A549 (cell line): Measurements from ENCODE around the gene PITPNM3. TPM values are rescaled to one million over a fixed set of nuclear protein-coding genes. Genes with fewer than 3 reads are reported as not detected.

Experiments used
- ATAC-seq, 2 experiments: fragments of 200-7000 bp in 1 of 2; fragments of >200 bp in 1 of 2; cut with Nextera tagmentation in 1 of 2; cut with Tn5 transposase in 1 of 2; 3 replicates each; pipeline versions ENCODE4 v1.8.0 to v1.9.1; 2018 to 2020; ENCODE audit warnings: mild to moderate bottlenecking in 1 of 2, moderate library complexity in 1 of 2
- CTCF ChIA-PET: fragments of 300-600 bp; sonication (Branson Sonifier 250); formaldehyde crosslinking; extraction: SDS; loops from one replicate; lab custom pipeline; 2021; ENCODE audit warnings: antibody characterized with exemption, inconsistent platforms; lab: Yijun Ruan, JAX
- POLR2A ChIA-PET: fragments of 350-600 bp; formaldehyde crosslinking; extraction: SDS; loops from one replicate; lab custom pipeline; 2021; ENCODE audit warnings: antibody characterized with exemption, inconsistent platforms; lab: Yijun Ruan, JAX
- DNase-seq, 2 experiments: peaks; one replicate each; pipeline versions ENCODE4 v3.0.0 to v3.0.0-alpha.2; 2011 to 2016; ENCODE audit warnings: low read depth in 1 of 2, low spot score in 1 of 2
- FAIRE-seq: peaks from 2 replicates; lab custom pipeline; 2011; peaks lifted over from hg19 to GRCh38; lab: Jason Lieb, UNC
- H3K27ac ChIP-seq, 2 experiments: fragments of >200 bp; sonication (Bioruptor Twin); formaldehyde crosslinking; 3 replicates each; pipeline ENCODE4 v1.5.1; 2016 to 2017
- H3K4me1 ChIP-seq: fragments of >200 bp; sonication (Bioruptor Twin); formaldehyde crosslinking; 3 replicates; pipeline ENCODE4 v1.6.1; 2016
- H3K4me2 ChIP-seq: fragments of >200 bp; sonication (Bioruptor Twin); formaldehyde crosslinking; 3 replicates; pipeline ENCODE4 v1.6.1; 2016
- H3K4me3 ChIP-seq: fragments of >200 bp; sonication (Bioruptor Twin); formaldehyde crosslinking; 3 replicates; pipeline ENCODE4 v1.5.1; 2016
- H3K9me3 ChIP-seq: fragments of >200 bp; sonication (Bioruptor Twin); formaldehyde crosslinking; 3 replicates; pipeline ENCODE4 v1.6.1; 2016
- CHD2 ChIP-seq: fragments of 150-350 bp; IDR thresholded peaks from 2 replicates; pipeline ENCODE4 v1.6.1; 2014; ENCODE audit warnings: low read length; ENCODE audit not compliant: partially characterized antibody
- CHD4 ChIP-seq: fragments of 200-600 bp; sonication (generic); IDR thresholded peaks from 2 replicates; pipeline ENCODE4 v1.6.1; 2016; ENCODE audit warnings: antibody characterized with exemption, mild to moderate bottlenecking, borderline replicate concordance
- EHMT2 ChIP-seq: fragments of 200-600 bp; sonication (generic); IDR thresholded peaks from 2 replicates; pipeline ENCODE4 v1.6.1; 2016; ENCODE audit warnings: antibody characterized with exemption, low read depth, mild to moderate bottlenecking, moderate library complexity
- ESRRA ChIP-seq: fragments of 150-350 bp; IDR thresholded peaks from 2 replicates; pipeline ENCODE4 v1.6.1; 2014; ENCODE audit warnings: mild to moderate bottlenecking, low read length, borderline replicate concordance
- FOSB ChIP-seq: fragments of 250-450 bp; sonication (Bioruptor Pico); IDR thresholded peaks from 2 replicates; pipeline ENCODE4 v1.5.0; 2020; ENCODE audit warnings: mild to moderate bottlenecking, moderate library complexity
- FOSL2 ChIP-seq, 2 experiments: fragments of 450-650 bp in 1 of 2; fragments of >200 bp in 1 of 2; sonication (Bioruptor Twin) in 1 of 2; formaldehyde crosslinking; IDR thresholded peaks; 2 replicates each; pipeline versions ENCODE4 v1.5.0 to v1.6.1; 2016 to 2020; ENCODE audit warnings: mild to moderate bottlenecking in 1 of 2, moderate library complexity in 1 of 2
- FOXS1 ChIP-seq: fragments of 250-450 bp; sonication (Bioruptor Pico); IDR thresholded peaks from 2 replicates; pipeline ENCODE4 v1.5.0; 2020; ENCODE audit warnings: mild to moderate bottlenecking, moderate library complexity
- HEYL ChIP-seq: fragments of 250-450 bp; sonication (Bioruptor Pico); IDR thresholded peaks from 2 replicates; pipeline ENCODE4 v1.8.0; 2021; ENCODE audit warnings: mild to moderate bottlenecking, moderate library complexity
- HOXA7 ChIP-seq: fragments of 250-450 bp; sonication (Bioruptor Pico); IDR thresholded peaks from 2 replicates; pipeline ENCODE4 v1.5.0; 2020; ENCODE audit warnings: mild to moderate bottlenecking, moderate library complexity
- NFE2L2 ChIP-seq: fragments of 150-350 bp; conservative IDR thresholded peaks from 2 replicates; pipeline ENCODE4 v1.6.1; 2014; ENCODE audit warnings: low read length
- NR3C1 ChIP-seq: fragments of >200 bp; sonication (Bioruptor Twin); formaldehyde crosslinking; IDR thresholded peaks from 3 replicates; pipeline ENCODE4 v1.6.1; 2017
- PHF8 ChIP-seq: fragments of 200-600 bp; sonication (generic); IDR thresholded peaks from 2 replicates; pipeline ENCODE4 v1.6.1; 2016; ENCODE audit warnings: low read depth, mild to moderate bottlenecking, antibody characterized with exemption, moderate library complexity, borderline replicate concordance
- POLR2AphosphoS2 ChIP-seq: conservative IDR thresholded peaks from 2 replicates; pipeline ENCODE4 v1.6.1; 2012; ENCODE audit warnings: low read length, improper control_type of control experiment, inconsistent platforms
- RCOR1 ChIP-seq: fragments of 150-350 bp; IDR thresholded peaks from 2 replicates; pipeline ENCODE4 v1.6.1; 2014; ENCODE audit warnings: antibody characterized with exemption, low read length, low read depth
- RFX5 ChIP-seq: fragments of 450-650 bp; IDR thresholded peaks from 2 replicates; pipeline ENCODE4 v1.7.1; 2014; ENCODE audit warnings: antibody characterized with exemption, mild to moderate bottlenecking, moderate library complexity
- RNF2 ChIP-seq: fragments of 200-600 bp; sonication (generic); IDR thresholded peaks from 2 replicates; pipeline ENCODE4 v1.6.1; 2016; ENCODE audit warnings: low read depth, mild to moderate bottlenecking, antibody characterized with exemption, moderate library complexity, borderline replicate concordance
- TP53 ChIP-seq: fragments of 250-450 bp; sonication (Bioruptor Pico); IDR thresholded peaks from 2 replicates; pipeline ENCODE4 v1.5.0; 2021; ENCODE audit warnings: mild to moderate bottlenecking, moderate library complexity
- ZC3H11A ChIP-seq: fragments of 450-650 bp; IDR thresholded peaks from 2 replicates; pipeline ENCODE4 v1.6.1; 2014; ENCODE audit warnings: antibody characterized with exemption, mild to moderate bottlenecking
- ZFP36 ChIP-seq: fragments of 450-650 bp; IDR thresholded peaks from 2 replicates; pipeline ENCODE4 v1.6.1; 2014; ENCODE audit warnings: borderline replicate concordance; ENCODE audit not compliant: partially characterized antibody
- ZSCAN20 ChIP-seq: fragments of 250-450 bp; sonication (Bioruptor Pico); IDR thresholded peaks from 2 replicates; pipeline ENCODE4 v1.8.0; 2022; ENCODE audit warnings: mild to moderate bottlenecking, moderate library complexity
- WGBS: methylation state at CpG from one replicate; pipeline ENCODE4 v1.1.6; 2017; ENCODE audit errors: missing lambda C conversion rate; 5-methylcytosine and 5-hydroxymethylcytosine counted together
- polyA plus RNA-seq, 4 experiments: library from polyadenylated mRNA; depleted of rRNA in 3 of 4; stranded (reverse); fragments of >200 nt; fragmentation: RNase III in 1 of 4; extraction: RNeasy Plus Mini Kit Qiagen cat#74134 plus additional on column Dnase treatment in 1 of 4; gene quantifications; 2 replicates in 3 of 4; 3 replicates in 1 of 4; pipeline ENCODE4 v1.2.3, GENCODE V29; 2011 to 2017
- TF ChIP-seq, protein P1 (sequence below): fragments of 200-600 bp; sonication (generic); IDR thresholded peaks from 2 replicates; pipeline ENCODE4 v1.6.1; 2016; ENCODE audit warnings: antibody characterized with exemption, mild to moderate bottlenecking, moderate library complexity
- TF ChIP-seq, protein P2 (sequence below): fragments of 250-450 bp; sonication (Bioruptor Pico); IDR thresholded peaks from 2 replicates; pipeline ENCODE4 v1.5.0; 2020; ENCODE audit warnings: low read depth, mild to moderate bottlenecking, moderate library complexity
- TF ChIP-seq, protein P3 (sequence below): IDR thresholded peaks from 2 replicates; pipeline ENCODE4 v1.6.1; 2012; ENCODE audit warnings: low read depth, borderline replicate concordance
- TF ChIP-seq, protein P4 (sequence below): IDR thresholded peaks from 2 replicates; pipeline ENCODE4 v1.6.1; 2012
- TF ChIP-seq, protein P5 (sequence below): fragments of 150-350 bp; IDR thresholded peaks from 2 replicates; pipeline ENCODE4 v1.6.1; 2014; ENCODE audit warnings: low read depth, mild to moderate bottlenecking, low read length
- TF ChIP-seq, protein P6 (sequence below): fragments of >200 bp; sonication (Bioruptor Twin); formaldehyde crosslinking; IDR thresholded peaks from 3 replicates; pipeline ENCODE4 v1.6.1; 2016

The PITPNM3 gene
- polyA plus RNA-seq, 2 of the 4 experiments (the other 2 are of a cell fraction) = 0.80 to 2.2 TPM

DNA sequence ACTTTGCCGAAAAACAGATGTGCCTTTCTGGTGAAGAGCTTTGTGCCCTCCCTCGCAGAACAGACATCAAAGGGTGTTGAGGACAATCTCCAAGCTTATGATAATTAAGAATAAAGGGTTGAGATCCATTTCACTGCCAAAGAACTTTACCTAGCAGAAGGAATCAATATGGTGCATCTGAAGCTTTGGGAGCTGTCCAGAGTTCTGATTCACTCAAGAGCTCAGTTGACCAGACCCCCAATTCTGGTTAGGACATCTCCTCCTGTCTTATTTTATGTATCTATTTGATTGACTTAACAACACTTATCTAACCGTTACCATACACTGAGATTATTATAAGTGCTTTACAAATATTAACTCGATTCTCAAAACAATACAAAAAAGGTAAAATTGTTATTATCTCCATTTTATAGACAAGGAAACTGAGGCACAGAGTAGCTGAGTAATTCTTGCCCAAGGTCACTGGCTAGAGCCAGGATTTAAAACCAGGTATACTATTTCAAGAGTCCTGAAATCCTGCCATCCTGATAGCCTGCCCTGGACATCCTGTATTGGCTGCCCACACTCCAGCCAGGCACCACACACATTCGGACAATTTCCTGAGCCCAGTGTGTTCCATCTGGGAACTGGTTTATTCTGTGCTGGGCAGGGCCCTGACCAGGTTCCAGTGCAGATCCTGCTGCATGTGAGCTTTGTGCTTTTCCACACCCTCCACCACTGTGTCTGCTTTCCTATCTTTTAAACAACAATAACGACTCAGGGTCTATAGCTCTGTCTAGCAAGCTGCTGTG is 29.8 kb downstream of the PITPNM3 start:
- H3K4me1 ChIP-seq = peaks cover 27% of the 10 kb centered on the region
- ATAC-seq (no peak), FAIRE-seq (no peak)
- 63% methylated on average over 6 of the region's 6 CpGs for WGBS
- no peak for TF ChIP-seq ZFP36
- TF ChIP-seq, protein P1, sequence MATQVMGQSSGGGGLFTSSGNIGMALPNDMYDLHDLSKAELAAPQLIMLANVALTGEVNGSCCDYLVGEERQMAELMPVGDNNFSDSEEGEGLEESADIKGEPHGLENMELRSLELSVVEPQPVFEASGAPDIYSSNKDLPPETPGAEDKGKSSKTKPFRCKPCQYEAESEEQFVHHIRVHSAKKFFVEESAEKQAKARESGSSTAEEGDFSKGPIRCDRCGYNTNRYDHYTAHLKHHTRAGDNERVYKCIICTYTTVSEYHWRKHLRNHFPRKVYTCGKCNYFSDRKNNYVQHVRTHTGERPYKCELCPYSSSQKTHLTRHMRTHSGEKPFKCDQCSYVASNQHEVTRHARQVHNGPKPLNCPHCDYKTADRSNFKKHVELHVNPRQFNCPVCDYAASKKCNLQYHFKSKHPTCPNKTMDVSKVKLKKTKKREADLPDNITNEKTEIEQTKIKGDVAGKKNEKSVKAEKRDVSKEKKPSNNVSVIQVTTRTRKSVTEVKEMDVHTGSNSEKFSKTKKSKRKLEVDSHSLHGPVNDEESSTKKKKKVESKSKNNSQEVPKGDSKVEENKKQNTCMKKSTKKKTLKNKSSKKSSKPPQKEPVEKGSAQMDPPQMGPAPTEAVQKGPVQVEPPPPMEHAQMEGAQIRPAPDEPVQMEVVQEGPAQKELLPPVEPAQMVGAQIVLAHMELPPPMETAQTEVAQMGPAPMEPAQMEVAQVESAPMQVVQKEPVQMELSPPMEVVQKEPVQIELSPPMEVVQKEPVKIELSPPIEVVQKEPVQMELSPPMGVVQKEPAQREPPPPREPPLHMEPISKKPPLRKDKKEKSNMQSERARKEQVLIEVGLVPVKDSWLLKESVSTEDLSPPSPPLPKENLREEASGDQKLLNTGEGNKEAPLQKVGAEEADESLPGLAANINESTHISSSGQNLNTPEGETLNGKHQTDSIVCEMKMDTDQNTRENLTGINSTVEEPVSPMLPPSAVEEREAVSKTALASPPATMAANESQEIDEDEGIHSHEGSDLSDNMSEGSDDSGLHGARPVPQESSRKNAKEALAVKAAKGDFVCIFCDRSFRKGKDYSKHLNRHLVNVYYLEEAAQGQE = peak; percentile 90
- TF ChIP-seq FOSB (CRISPR knock-in tag) = no peak
- TF ChIP-seq CHD2 = no peak
- no peak for TF ChIP-seq ESRRA
- peak; percentile 87; the same call in 1 of the 2 replicates for TF ChIP-seq EHMT2
- TF ChIP-seq RCOR1 = no peak
- TF ChIP-seq RNF2 = no peak
- TF ChIP-seq ZSCAN20 (CRISPR knock-in tag) = no peak
- TF ChIP-seq NFE2L2 = no peak
- TF ChIP-seq PHF8 = no peak
- TF ChIP-seq HOXA7 (CRISPR knock-in tag) = no peak
- TF ChIP-seq NR3C1 = no peak
- no peak for TF ChIP-seq RFX5
- no peak for TF ChIP-seq HEYL (CRISPR knock-in tag)
- no peak for TF ChIP-seq POLR2AphosphoS2
- TF ChIP-seq, protein P2, sequence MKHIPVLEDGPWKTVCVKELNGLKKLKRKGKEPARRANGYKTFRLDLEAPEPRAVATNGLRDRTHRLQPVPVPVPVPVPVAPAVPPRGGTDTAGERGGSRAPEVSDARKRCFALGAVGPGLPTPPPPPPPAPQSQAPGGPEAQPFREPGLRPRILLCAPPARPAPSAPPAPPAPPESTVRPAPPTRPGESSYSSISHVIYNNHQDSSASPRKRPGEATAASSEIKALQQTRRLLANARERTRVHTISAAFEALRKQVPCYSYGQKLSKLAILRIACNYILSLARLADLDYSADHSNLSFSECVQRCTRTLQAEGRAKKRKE (CRISPR knock-in tag) = no peak
- TF ChIP-seq CHD4 = no peak
- TF ChIP-seq, all 56 proteins: peak for 2
- no peak overlapping the region for H3K27ac ChIP-seq
- DNase-seq = no peak
- no peak overlapping the region for H3K4me3 ChIP-seq
- POLR2A ChIA-PET = no interaction called here
- CTCF ChIA-PET = interaction anchor here (1.0 to 10.9 kb wide), 9 partner anchors 9 to 54 kb away, joined by 3 to 65 read pairs (median 4); no protein-coding TSS in a partner anchor
- no peak overlapping the region for H3K4me2 ChIP-seq
- no peaks in the 10 kb centered on the region for H3K9me3 ChIP-seq

DNA sequence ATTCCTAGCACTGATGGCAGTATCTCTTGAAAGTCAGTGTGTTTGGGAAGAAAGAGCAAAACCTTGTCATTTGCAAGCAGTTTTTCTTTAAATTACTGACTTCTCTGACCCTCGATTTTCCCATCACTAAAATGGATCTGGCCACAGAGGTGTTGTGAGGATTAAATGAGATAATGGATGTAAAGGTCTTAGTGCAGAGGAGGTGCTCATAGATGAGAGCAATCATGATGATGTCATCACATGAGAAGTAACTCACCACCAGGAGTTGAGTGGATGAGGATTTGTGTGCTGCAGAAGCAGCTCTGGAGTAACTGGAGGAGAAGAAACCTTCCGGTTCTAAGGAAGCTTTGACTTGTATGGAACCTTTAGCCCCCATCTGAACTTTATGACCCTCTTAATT is 30.6 kb downstream of the PITPNM3 start:
- no peak for ATAC-seq
- 48% methylated on average over 2 of the region's 2 CpGs for WGBS
- POLR2A ChIA-PET = no interaction called here

More for the DNA sequence above, 30.6 kb downstream of the PITPNM3 start:
- DNase-seq = no peak
- no peaks in the 10 kb centered on the region for H3K9me3 ChIP-seq
- TF ChIP-seq NFE2L2 (no peak), ZC3H11A (no peak), TP53 (CRISPR knock-in tag) (no peak), RFX5 (no peak), PHF8 (no peak), FOSL2 (IDR thresholded peaks at IDR 0.05) (no peak), FOSL2 (CRISPR knock-in tag; IDR thresholded peaks at IDR 0.05) (no peak), FOXS1 (no peak)
- TF ChIP-seq, protein P3, sequence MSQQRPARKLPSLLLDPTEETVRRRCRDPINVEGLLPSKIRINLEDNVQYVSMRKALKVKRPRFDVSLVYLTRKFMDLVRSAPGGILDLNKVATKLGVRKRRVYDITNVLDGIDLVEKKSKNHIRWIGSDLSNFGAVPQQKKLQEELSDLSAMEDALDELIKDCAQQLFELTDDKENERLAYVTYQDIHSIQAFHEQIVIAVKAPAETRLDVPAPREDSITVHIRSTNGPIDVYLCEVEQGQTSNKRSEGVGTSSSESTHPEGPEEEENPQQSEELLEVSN = no peak
- TF ChIP-seq, protein P4, sequence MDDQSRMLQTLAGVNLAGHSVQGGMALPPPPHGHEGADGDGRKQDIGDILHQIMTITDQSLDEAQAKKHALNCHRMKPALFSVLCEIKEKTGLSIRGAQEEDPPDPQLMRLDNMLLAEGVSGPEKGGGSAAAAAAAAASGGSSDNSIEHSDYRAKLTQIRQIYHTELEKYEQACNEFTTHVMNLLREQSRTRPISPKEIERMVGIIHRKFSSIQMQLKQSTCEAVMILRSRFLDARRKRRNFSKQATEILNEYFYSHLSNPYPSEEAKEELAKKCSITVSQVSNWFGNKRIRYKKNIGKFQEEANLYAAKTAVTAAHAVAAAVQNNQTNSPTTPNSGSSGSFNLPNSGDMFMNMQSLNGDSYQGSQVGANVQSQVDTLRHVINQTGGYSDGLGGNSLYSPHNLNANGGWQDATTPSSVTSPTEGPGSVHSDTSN = no peak
- TF ChIP-seq, protein P5, sequence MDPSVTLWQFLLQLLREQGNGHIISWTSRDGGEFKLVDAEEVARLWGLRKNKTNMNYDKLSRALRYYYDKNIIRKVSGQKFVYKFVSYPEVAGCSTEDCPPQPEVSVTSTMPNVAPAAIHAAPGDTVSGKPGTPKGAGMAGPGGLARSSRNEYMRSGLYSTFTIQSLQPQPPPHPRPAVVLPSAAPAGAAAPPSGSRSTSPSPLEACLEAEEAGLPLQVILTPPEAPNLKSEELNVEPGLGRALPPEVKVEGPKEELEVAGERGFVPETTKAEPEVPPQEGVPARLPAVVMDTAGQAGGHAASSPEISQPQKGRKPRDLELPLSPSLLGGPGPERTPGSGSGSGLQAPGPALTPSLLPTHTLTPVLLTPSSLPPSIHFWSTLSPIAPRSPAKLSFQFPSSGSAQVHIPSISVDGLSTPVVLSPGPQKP = no peak
- TF ChIP-seq, protein P6, sequence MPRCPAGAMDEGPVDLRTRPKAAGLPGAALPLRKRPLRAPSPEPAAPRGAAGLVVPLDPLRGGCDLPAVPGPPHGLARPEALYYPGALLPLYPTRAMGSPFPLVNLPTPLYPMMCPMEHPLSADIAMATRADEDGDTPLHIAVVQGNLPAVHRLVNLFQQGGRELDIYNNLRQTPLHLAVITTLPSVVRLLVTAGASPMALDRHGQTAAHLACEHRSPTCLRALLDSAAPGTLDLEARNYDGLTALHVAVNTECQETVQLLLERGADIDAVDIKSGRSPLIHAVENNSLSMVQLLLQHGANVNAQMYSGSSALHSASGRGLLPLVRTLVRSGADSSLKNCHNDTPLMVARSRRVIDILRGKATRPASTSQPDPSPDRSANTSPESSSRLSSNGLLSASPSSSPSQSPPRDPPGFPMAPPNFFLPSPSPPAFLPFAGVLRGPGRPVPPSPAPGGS = no peak
- no peak overlapping the region for H3K4me3 ChIP-seq
- no peak for FAIRE-seq
- H3K4me1 ChIP-seq = peaks cover 27% of the 10 kb centered on the region
- no peak overlapping the region for H3K27ac ChIP-seq
- H3K4me2 ChIP-seq = no peak overlapping the region
- CTCF ChIA-PET = interaction anchor here (1.0 to 10.9 kb wide), 8 partner anchors 8 to 53 kb away, joined by 3 to 65 read pairs (median 6); no protein-coding TSS in a partner anchor
